HepG2 (cell line): Measurements from ENCODE around the gene TTC23. TPM values are rescaled to one million over a fixed set of nuclear protein-coding genes. Genes with fewer than 3 reads are reported as not detected.

Experiments used
- E2F5 ChIP-seq: sonication (generic); formaldehyde crosslinking; conservative IDR thresholded peaks from 2 replicates; pipeline ENCODE4 v1.4.0; 2020; ENCODE audit warnings: missing genetic modification reagents
- ESRRA ChIP-seq: sonication (generic); formaldehyde crosslinking; IDR thresholded peaks from 2 replicates; pipeline ENCODE4 v1.5.1; 2020; ENCODE audit warnings: mild to moderate bottlenecking, low read depth, missing genetic modification reagents
- FOSL1 ChIP-seq: sonication (generic); formaldehyde crosslinking; IDR thresholded peaks from 2 replicates; pipeline ENCODE4 v1.9.0; 2021; ENCODE audit warnings: missing genetic modification reagents, borderline replicate concordance
- GABPA ChIP-seq, 2 experiments: IDR thresholded peaks; 2 replicates each; pipeline ENCODE4 v1.6.1; 2011 to 2016; ENCODE audit warnings: low read depth in 2 of 2, low read length in 1 of 2, missing biosample characterization in 1 of 2, missing genetic modification characterization in 1 of 2
- HBP1 ChIP-seq: IDR thresholded peaks from 2 replicates; pipeline ENCODE4 v1.6.1; 2016; ENCODE audit warnings: low read depth, control low read depth
- HMG20B ChIP-seq: conservative IDR thresholded peaks from 2 replicates; pipeline ENCODE4 v1.6.1; 2016; ENCODE audit warnings: missing genetic modification reagents, missing compliant biosample characterization
- RNF2 ChIP-seq: fragments of 450-650 bp; conservative IDR thresholded peaks from 2 replicates; pipeline ENCODE4 v1.6.1; 2016; ENCODE audit warnings: low read depth
- SATB2 ChIP-seq: sonication (generic); formaldehyde crosslinking; IDR thresholded peaks from 2 replicates; pipeline ENCODE4 v1.5.0; 2020; ENCODE audit warnings: missing genetic modification reagents
- ZNF136 ChIP-seq: sonication (generic); formaldehyde crosslinking; IDR thresholded peaks from 2 replicates; pipeline ENCODE4 v1.8.1; 2022; ENCODE audit warnings: low read depth, mild to moderate bottlenecking, moderate library complexity, missing genetic modification reagents
- ZNF543 ChIP-seq: sonication (generic); formaldehyde crosslinking; IDR thresholded peaks from 2 replicates; pipeline ENCODE4 v1.4.0; 2020; ENCODE audit warnings: mild to moderate bottlenecking, missing genetic modification reagents
- ZNF639 ChIP-seq: conservative IDR thresholded peaks from 2 replicates; pipeline ENCODE4 v1.6.1; 2018; ENCODE audit warnings: missing genetic modification reagents
- ZSCAN31 ChIP-seq: sonication (generic); formaldehyde crosslinking; IDR thresholded peaks from 2 replicates; pipeline ENCODE4 v1.5.0; 2020; ENCODE audit warnings: low read depth, mild to moderate bottlenecking, missing genetic modification reagents
- polyA plus RNA-seq, 8 experiments: library from polyadenylated mRNA; depleted of rRNA in 3 of 8; stranded (reverse) in 7 of 8; unstranded in 1 of 8; fragments of >200 nt; fragmentation: Illumina TruSeq in 4 of 8; extraction: Trizol in 4 of 8; gene quantifications; 2 replicates each; pipeline versions ENCODE4 v1.2.1 to v1.2.3, GENCODE V29; 2011 to 2016; ENCODE audit warnings: low read depth in 4 of 8, missing spikeins in 1 of 8, mixed read lengths in 1 of 8; ENCODE audit not compliant: insufficient read depth in 1 of 8
- total RNA-seq, 5 experiments: library from RNA; depleted of rRNA; stranded (reverse); fragments of >200 nt; fragmentation: Illumina TruSeq; extraction: Trizol; gene quantifications; 2 replicates each; pipeline ENCODE4 v1.2.3, GENCODE V29; 2016; ENCODE audit warnings: low read depth in 1 of 5
- TF ChIP-seq, protein P1 (sequence below): sonication (generic); formaldehyde crosslinking; IDR thresholded peaks from 2 replicates; pipeline ENCODE4 v1.5.0; 2020; ENCODE audit warnings: mild to moderate bottlenecking, missing genetic modification reagents
- TF ChIP-seq, protein P2 (sequence below): sonication (generic); formaldehyde crosslinking; IDR thresholded peaks from 2 replicates; pipeline ENCODE4 v1.5.0; 2020; ENCODE audit warnings: missing genetic modification reagents, mild to moderate bottlenecking, borderline replicate concordance
- TF ChIP-seq, protein P3 (sequence below): sonication (generic); formaldehyde crosslinking; IDR thresholded peaks from 2 replicates; pipeline ENCODE4 v1.8.0; 2022; ENCODE audit warnings: low read depth, missing genetic modification reagents
- TF ChIP-seq, protein P4 (sequence below): sonication (generic); formaldehyde crosslinking; IDR thresholded peaks from 2 replicates; pipeline ENCODE4 v1.8.1; 2023; ENCODE audit warnings: missing genetic modification reagents, inconsistent platforms, borderline replicate concordance

The TTC23 gene
- total and polyA plus RNA-seq, 2 of the 13 experiments (the other 11 are each of a cell fraction or from before 2014, with no cell fraction given), result 1.6 to 11.7 TPM

DNA sequence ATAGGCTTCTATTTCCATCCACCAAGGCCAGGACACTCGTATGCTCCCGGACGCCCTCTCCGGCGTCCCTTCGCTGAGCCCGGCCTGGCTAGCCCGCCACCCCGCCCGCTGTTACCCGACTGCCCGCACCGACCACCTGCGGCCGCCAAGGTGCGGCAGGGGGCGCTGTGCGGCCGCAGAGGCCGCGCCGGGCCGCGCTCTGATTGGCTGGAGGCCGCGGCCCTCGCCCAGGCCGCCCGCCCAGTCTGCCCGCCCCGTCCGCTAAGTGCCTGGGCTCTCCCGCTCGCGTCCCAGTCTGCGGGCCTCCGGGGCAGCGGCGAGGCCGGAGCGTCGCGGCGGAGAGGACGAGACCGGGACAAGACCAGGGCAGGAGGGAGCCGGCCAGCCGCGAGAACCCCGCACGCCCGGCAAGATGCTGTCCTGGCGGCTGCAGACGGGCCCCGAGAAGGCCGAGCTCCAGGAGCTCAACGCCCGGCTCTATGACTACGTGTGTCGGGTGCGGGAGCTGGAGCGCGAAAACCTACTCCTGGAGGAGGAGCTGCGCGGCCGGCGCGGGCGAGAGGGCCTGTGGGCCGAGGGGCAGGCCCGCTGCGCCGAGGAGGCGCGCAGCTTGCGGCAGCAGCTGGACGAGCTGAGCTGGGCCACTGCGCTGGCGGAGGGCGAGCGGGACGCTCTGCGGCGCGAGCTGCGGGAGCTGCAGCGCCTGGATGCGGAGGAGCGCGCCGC is 144.4 kb downstream of the TTC23 start, which contains the start of gene SYNM (continued):
- TF ChIP-seq, protein P1, sequence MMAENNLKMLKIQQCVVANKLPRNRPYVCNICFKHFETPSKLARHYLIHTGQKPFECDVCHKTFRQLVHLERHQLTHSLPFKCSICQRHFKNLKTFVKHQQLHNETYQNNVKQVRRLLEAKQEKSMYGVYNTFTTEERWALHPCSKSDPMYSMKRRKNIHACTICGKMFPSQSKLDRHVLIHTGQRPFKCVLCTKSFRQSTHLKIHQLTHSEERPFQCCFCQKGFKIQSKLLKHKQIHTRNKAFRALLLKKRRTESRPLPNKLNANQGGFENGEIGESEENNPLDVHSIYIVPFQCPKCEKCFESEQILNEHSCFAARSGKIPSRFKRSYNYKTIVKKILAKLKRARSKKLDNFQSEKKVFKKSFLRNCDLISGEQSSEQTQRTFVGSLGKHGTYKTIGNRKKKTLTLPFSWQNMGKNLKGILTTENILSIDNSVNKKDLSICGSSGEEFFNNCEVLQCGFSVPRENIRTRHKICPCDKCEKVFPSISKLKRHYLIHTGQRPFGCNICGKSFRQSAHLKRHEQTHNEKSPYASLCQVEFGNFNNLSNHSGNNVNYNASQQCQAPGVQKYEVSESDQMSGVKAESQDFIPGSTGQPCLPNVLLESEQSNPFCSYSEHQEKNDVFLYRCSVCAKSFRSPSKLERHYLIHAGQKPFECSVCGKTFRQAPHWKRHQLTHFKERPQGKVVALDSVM (CRISPR knock-in tag), result peak; percentile 59; the same call in 1 of the 2 replicates
- TF ChIP-seq ZNF639, result 0 out of 2 replicates have a peak, but pooled peaks have one; percentile 27
- TF ChIP-seq FOSL1 (CRISPR knock-in tag), result no peak
- no peak for TF ChIP-seq GABPA (IDR thresholded peaks at IDR 0.05; ENCODE audit: low read depth, low read length)
- no peak for TF ChIP-seq GABPA (CRISPR knock-in tag; IDR thresholded peaks at IDR 0.05; ENCODE audit: low read depth)
- TF ChIP-seq E2F5 (CRISPR knock-in tag), result no peak
- TF ChIP-seq HMG20B, result 0 out of 2 replicates have a peak, but pooled peaks have one; percentile 9
- TF ChIP-seq HBP1 (CRISPR knock-in tag), result 0 out of 2 replicates have a peak, but pooled peaks have one; percentile 50
- TF ChIP-seq, protein P2, sequence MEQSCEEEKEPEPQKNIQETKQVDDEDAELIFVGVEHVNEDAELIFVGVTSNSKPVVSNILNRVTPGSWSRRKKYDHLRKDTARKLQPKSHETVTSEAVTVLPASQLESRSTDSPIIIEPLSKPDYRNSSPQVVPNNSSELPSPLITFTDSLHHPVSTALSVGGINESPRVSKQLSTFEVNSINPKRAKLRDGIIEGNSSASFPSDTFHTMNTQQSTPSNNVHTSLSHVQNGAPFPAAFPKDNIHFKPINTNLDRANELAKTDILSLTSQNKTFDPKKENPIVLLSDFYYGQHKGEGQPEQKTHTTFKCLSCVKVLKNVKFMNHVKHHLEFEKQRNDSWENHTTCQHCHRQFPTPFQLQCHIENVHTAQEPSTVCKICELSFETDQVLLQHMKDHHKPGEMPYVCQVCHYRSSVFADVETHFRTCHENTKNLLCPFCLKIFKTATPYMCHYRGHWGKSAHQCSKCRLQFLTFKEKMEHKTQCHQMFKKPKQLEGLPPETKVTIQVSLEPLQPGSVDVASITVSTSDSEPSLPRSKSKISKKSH (CRISPR knock-in tag), result peak; percentile 49; the same call in 1 of the 2 replicates
- TF ChIP-seq RNF2, result peak; percentile 90; the same call in 1 of the 2 replicates
- TF ChIP-seq, protein P3, sequence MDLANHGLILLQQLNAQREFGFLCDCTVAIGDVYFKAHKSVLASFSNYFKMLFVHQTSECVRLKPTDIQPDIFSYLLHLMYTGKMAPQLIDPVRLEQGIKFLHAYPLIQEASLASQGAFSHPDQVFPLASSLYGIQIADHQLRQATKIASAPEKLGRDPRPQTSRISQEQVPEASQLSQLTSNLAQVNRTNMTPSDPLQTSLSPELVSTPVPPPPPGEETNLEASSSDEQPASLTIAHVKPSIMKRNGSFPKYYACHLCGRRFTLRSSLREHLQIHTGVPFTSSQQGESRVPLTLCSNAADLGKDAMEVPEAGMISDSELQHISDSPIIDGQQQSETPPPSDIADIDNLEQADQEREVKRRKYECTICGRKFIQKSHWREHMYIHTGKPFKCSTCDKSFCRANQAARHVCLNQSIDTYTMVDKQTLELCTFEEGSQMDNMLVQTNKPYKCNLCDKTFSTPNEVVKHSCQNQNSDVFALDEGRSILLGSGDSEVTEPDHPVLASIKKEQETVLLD, result 0 out of 2 replicates have a peak, but pooled peaks have one; percentile 33
- no peak for TF ChIP-seq ZNF543 (CRISPR knock-in tag)
- TF ChIP-seq ZNF136 (CRISPR knock-in tag), result no peak
- TF ChIP-seq, protein P4, sequence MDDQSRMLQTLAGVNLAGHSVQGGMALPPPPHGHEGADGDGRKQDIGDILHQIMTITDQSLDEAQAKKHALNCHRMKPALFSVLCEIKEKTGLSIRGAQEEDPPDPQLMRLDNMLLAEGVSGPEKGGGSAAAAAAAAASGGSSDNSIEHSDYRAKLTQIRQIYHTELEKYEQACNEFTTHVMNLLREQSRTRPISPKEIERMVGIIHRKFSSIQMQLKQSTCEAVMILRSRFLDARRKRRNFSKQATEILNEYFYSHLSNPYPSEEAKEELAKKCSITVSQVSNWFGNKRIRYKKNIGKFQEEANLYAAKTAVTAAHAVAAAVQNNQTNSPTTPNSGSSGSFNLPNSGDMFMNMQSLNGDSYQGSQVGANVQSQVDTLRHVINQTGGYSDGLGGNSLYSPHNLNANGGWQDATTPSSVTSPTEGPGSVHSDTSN (CRISPR knock-in tag), result 0 out of 2 replicates have a peak, but pooled peaks have one; percentile 65
- TF ChIP-seq ESRRA (CRISPR knock-in tag), result 0 out of 2 replicates have a peak, but pooled peaks have one; percentile 59
- TF ChIP-seq ZSCAN31, result peak; percentile 76
- no peak for TF ChIP-seq SATB2
